B cell (primary cell): Measurements from ENCODE around the gene CEPT1.

ENCODE experiments used
- CTCF ChIP-seq: fragments of 200-600 bp; IDR thresholded peaks from one replicate; pipeline ENCODE4 v1.8.0; 2022; ENCODE audit warnings: antibody characterized with exemption, mild to moderate bottlenecking
- EZH2 ChIP-seq: IDR thresholded peaks from 2 replicates; pipeline ENCODE4 v1.6.1; 2012; ENCODE audit warnings: borderline replicate concordance, low read depth, mild to moderate bottlenecking, moderate library complexity, low read length; ENCODE audit not compliant: insufficient read depth, poor library complexity, severe bottlenecking

GRCh38 chr1:111221633-111222291, 81.7 kb downstream of the CEPT1 start:
- TF ChIP-seq CTCF (no peak), EZH2 (no peak)
